HG03354 (cell line): ENCODE results near the gene RPTOR.

Experiments used
- ATAC-seq: cut with Tn5 transposase; IDR thresholded peaks from one replicate; pipeline ENCODE4 v1.9.1; 2021; ENCODE audit warnings: mild to moderate bottlenecking; ENCODE audit not compliant: unreplicated experiment, poor library complexity, severe bottlenecking

RPTOR gene

GRCh38 chr17:80511222-80512180 lies 33.1 kb upstream of the RPTOR start:
- ATAC-seq, result no peak

- no peak for ATAC-seq
These were observed 32.4 kb upstream of the RPTOR start for GRCh38 chr17:80512233-80512632.

GRCh38 chr17:80513201-80513600 lies 31.4 kb upstream of the RPTOR start:
- ATAC-seq, result no peak

- ATAC-seq, result no peak
These were observed 30.7 kb upstream of the RPTOR start for GRCh38 chr17:80513892-80514291.

GRCh38 chr17:80516171-80516932 lies 28.3 kb upstream of the RPTOR start:
- ATAC-seq, result no peak

- no peak for ATAC-seq
These were observed 27.0 kb upstream of the RPTOR start for GRCh38 chr17:80517641-80518040.

GRCh38 chr17:80518392-80518791 lies 26.2 kb upstream of the RPTOR start:
- no peak for ATAC-seq

GRCh38 chr17:80519091-80519781 lies 25.4 kb upstream of the RPTOR start:
- no peak for ATAC-seq

GRCh38 chr17:80520810-80521455 lies 23.7 kb upstream of the RPTOR start:
- no peak for ATAC-seq

GRCh38 chr17:80523054-80523744 lies 21.4 kb upstream of the RPTOR start:
- ATAC-seq, result no peak

- no peak for ATAC-seq
These were observed 20.5 kb upstream of the RPTOR start for GRCh38 chr17:80523956-80524712.

- ATAC-seq, result no peak
These were observed 18.3 kb upstream of the RPTOR start for GRCh38 chr17:80526116-80526910.

GRCh38 chr17:80527016-80527645 lies 17.5 kb upstream of the RPTOR start:
- ATAC-seq, result no peak

- no peak for ATAC-seq
These were observed 16.1 kb upstream of the RPTOR start for GRCh38 chr17:80528536-80528935.

- ATAC-seq, result no peak
These were observed 15.3 kb upstream of the RPTOR start for GRCh38 chr17:80529104-80529903.

- no peak for ATAC-seq
These were observed 14.7 kb upstream of the RPTOR start for GRCh38 chr17:80529904-80530292.

- no peak for ATAC-seq
These were observed 13.2 kb upstream of the RPTOR start for GRCh38 chr17:80531400-80531799.
